GM23338 (cell line): ENCODE measurements around the gene AADAC. TPM values are rescaled to one million over a fixed set of nuclear protein-coding genes. Genes with fewer than 3 reads are reported as not detected.

Experiments
- ATAC-seq: fragments of 200-7000 bp; cut with Tn5 transposase; 3 replicates; pipeline ENCODE4 v1.9.1; 2020
- DNase-seq: peaks from one replicate; pipeline ENCODE4 v3.0.0-alpha.2; 2015; ENCODE audit warnings: low spot score
- H2AFZ ChIP-seq: fragments of 200-600 bp; sonication (generic); 2 replicates; pipeline ENCODE4 v1.8.0; 2016; ENCODE audit warnings: antibody characterized with exemption, mild to moderate bottlenecking, moderate library complexity
- H3F3A ChIP-seq: fragments of 200-600 bp; sonication (generic); replicated peaks from 2 replicates; pipeline ENCODE4 v1.8.0; 2017; ENCODE audit warnings: antibody characterized with exemption, mixed run types, low read depth
- H3K27ac ChIP-seq: fragments of 200-600 bp; sonication (generic); 2 replicates; pipeline ENCODE4 v1.6.1; 2016; ENCODE audit warnings: low read depth
- H3K27me3 ChIP-seq: fragments of 200-600 bp; sonication (generic); 2 replicates; pipeline ENCODE4 v1.8.0; 2016; ENCODE audit warnings: mild to moderate bottlenecking, mixed run types, moderate library complexity; ENCODE audit not compliant: insufficient read depth
- H3K36me3 ChIP-seq: fragments of 200-600 bp; sonication (generic); 2 replicates; pipeline ENCODE4 v1.8.0; 2016; ENCODE audit warnings: mild to moderate bottlenecking; ENCODE audit not compliant: insufficient read depth
- H3K4me1 ChIP-seq: fragments of 200-600 bp; sonication (generic); 2 replicates; pipeline ENCODE4 v1.8.0; 2016; ENCODE audit warnings: mild to moderate bottlenecking, moderate library complexity; ENCODE audit not compliant: insufficient read depth
- H3K4me2 ChIP-seq: fragments of 200-600 bp; sonication (generic); 2 replicates; pipeline ENCODE4 v1.7.1; 2017; ENCODE audit warnings: mixed run types
- H3K4me3 ChIP-seq: fragments of 200-600 bp; sonication (generic); 2 replicates; pipeline ENCODE4 v1.6.1; 2016; ENCODE audit warnings: mixed run types
- H3K79me2 ChIP-seq: fragments of 200-600 bp; sonication (generic); replicated peaks from 2 replicates; pipeline ENCODE4 v1.8.0; 2017; ENCODE audit warnings: mild to moderate bottlenecking; ENCODE audit not compliant: insufficient read depth
- H3K9me2 ChIP-seq: fragments of 200-600 bp; sonication (generic); 2 replicates; pipeline ENCODE4 v1.8.0; 2017; ENCODE audit not compliant: insufficient read depth
- H4K20me1 ChIP-seq: fragments of 200-600 bp; sonication (generic); replicated peaks from 2 replicates; pipeline ENCODE4 v1.8.0; 2017; ENCODE audit warnings: mild to moderate bottlenecking; ENCODE audit not compliant: insufficient read depth
- H3K27ac Mint-ChIP-seq: 2 replicates; pipeline ENCODE4 v1.8.0; 2020; ENCODE audit warnings: inconsistent platforms, mild to moderate bottlenecking, moderate library complexity, mixed read lengths
- H3K27me3 Mint-ChIP-seq: 3 replicates; pipeline ENCODE4 v1.8.0; 2022; ENCODE audit warnings: low read depth, mild to moderate bottlenecking, moderate library complexity, mixed read lengths, inconsistent platforms; ENCODE audit not compliant: insufficient read depth, poor library complexity
- H3K36me3 Mint-ChIP-seq: 3 replicates; pipeline ENCODE4 v1.8.0; 2021; ENCODE audit warnings: low read depth, mild to moderate bottlenecking, inconsistent platforms, moderate library complexity, mixed read lengths
- H3K4me1 Mint-ChIP-seq: 3 replicates; pipeline ENCODE4 v1.8.0; 2020; ENCODE audit warnings: mild to moderate bottlenecking, inconsistent platforms, mixed read lengths
- H3K4me3 Mint-ChIP-seq: 3 replicates; pipeline ENCODE4 v1.8.0; 2021; ENCODE audit warnings: moderate library complexity, mild to moderate bottlenecking, inconsistent platforms, mixed read lengths
- H3K9me3 Mint-ChIP-seq: 3 replicates; pipeline ENCODE4 v1.8.0; 2020; ENCODE audit warnings: moderate library complexity, mild to moderate bottlenecking, inconsistent platforms, mixed read lengths
- CREB1 ChIP-seq: fragments of 250-450 bp; sonication (Bioruptor Pico); IDR thresholded peaks from 2 replicates; pipeline ENCODE4 v1.5.0; 2020; ENCODE audit warnings: low read depth, mild to moderate bottlenecking, moderate library complexity
- CTCF ChIP-seq, 2 experiments: fragments of 200-600 bp in 1 of 2; sonication (generic) in 1 of 2; conservative IDR thresholded peaks; 2 replicates each; pipeline versions ENCODE4 v1.5.1 to v1.6.1; 2016 to 2017; ENCODE audit warnings: antibody characterized with exemption in 2 of 2, low read depth in 2 of 2, mild to moderate bottlenecking in 2 of 2, moderate library complexity in 1 of 2
- ETS1 ChIP-seq: IDR thresholded peaks from 2 replicates; pipeline ENCODE4 v1.6.1; 2016; ENCODE audit warnings: antibody characterized with exemption
- EZH2phosphoT487 ChIP-seq: fragments of 200-600 bp; sonication (generic); IDR thresholded peaks from one replicate; pipeline ENCODE4 v1.8.1; 2018; ENCODE audit warnings: antibody characterized with exemption; ENCODE audit not compliant: unreplicated experiment
- JUNB ChIP-seq: IDR thresholded peaks from one replicate; pipeline ENCODE4 v1.6.1; 2016; ENCODE audit warnings: antibody characterized with exemption; ENCODE audit not compliant: unreplicated experiment
- NANOG ChIP-seq: IDR thresholded peaks from 2 replicates; pipeline ENCODE4 v1.6.1; 2016; ENCODE audit warnings: antibody characterized with exemption, borderline replicate concordance
- POLR2AphosphoS5 ChIP-seq: IDR thresholded peaks from 2 replicates; pipeline ENCODE4 v1.6.1; 2016; ENCODE audit warnings: antibody characterized with exemption, low read depth
- REST ChIP-seq: IDR thresholded peaks from one replicate; pipeline ENCODE4 v1.6.1; 2018; ENCODE audit warnings: antibody characterized with exemption; ENCODE audit not compliant: unreplicated experiment
- STAT1 ChIP-seq: IDR thresholded peaks from one replicate; pipeline ENCODE4 v1.6.1; 2016; ENCODE audit warnings: antibody characterized with exemption; ENCODE audit not compliant: unreplicated experiment
- ZNF331 ChIP-seq: fragments of 250-450 bp; sonication (Bioruptor Pico); IDR thresholded peaks from 2 replicates; pipeline ENCODE4 v1.5.0; 2020; ENCODE audit warnings: low read depth, mild to moderate bottlenecking, moderate library complexity
- ZNF462 ChIP-seq: fragments of 250-450 bp; sonication (Bioruptor Pico); IDR thresholded peaks from 2 replicates; pipeline ENCODE4 v1.5.0; 2020; ENCODE audit warnings: mild to moderate bottlenecking, moderate library complexity
- polyA plus RNA-seq: library from polyadenylated mRNA; unstranded; fragments of >200 nt; fragmentation: Nextera tagmentation; extraction: Ambion mirVana; gene quantifications from 2 replicates; pipeline ENCODE4 v1.2.1, GENCODE V29; 2016
- total RNA-seq: library from RNA; depleted of rRNA; stranded (reverse); fragments of >200 nt; shearing (Covaris generic); gene quantifications from 2 replicates; pipeline ENCODE4 v1.2.3, GENCODE V29; 2014

AADAC gene
- total and polyA plus RNA-seq, 2 experiments from 2014 or later: not detected

- TF ChIP-seq CTCF (conservative IDR thresholded peaks at IDR 0.05; ENCODE audit: low read depth in 2 of 2): no peak
These were observed 19.8 kb upstream of the AADAC start (continued) for GRCh38 chr3:151794080-151794479.

- Histone ChIP-seq H3K9me2 (no peaks in the 10 kb centered on the region), H3F3A (no peaks in the 10 kb centered on the region), H3K79me2 (no peaks in the 10 kb centered on the region), H3K4me1 (no peaks in the 10 kb centered on the region), H4K20me1 (no peaks in the 10 kb centered on the region), H3K27ac (no peak overlapping the region), H3K36me3 (no peaks in the 10 kb centered on the region), H3K4me2 (no peak overlapping the region), H2AFZ (no peak overlapping the region; the same call in 1 of the 2 replicates), H3K4me3 (no peak overlapping the region), H3K27me3 (no peaks in the 10 kb centered on the region)
- no peak overlapping the region for H3K27ac Mint-ChIP-seq
- ATAC-seq (no peak), DNase-seq (no peak)
- no peak overlapping the region for H3K4me3 Mint-ChIP-seq
- H3K27me3 Mint-ChIP-seq: peaks cover 2% of the 10 kb centered on the region
- H3K36me3 Mint-ChIP-seq: no peaks in the 10 kb centered on the region
- no peaks in the 10 kb centered on the region for H3K4me1 Mint-ChIP-seq
- H3K9me3 Mint-ChIP-seq: no peaks in the 10 kb centered on the region
- TF ChIP-seq POLR2AphosphoS5: no peak
- TF ChIP-seq EZH2phosphoT487: no peak
- no peak for TF ChIP-seq ETS1
- no peak for TF ChIP-seq JUNB
- no peak for TF ChIP-seq NANOG
- TF ChIP-seq STAT1: no peak
- TF ChIP-seq REST: no peak
- no peak for TF ChIP-seq CREB1 (CRISPR knock-in tag)
- no peak for TF ChIP-seq ZNF331 (CRISPR knock-in tag)
- no peak for TF ChIP-seq CTCF (conservative IDR thresholded peaks at IDR 0.05; ENCODE audit: low read depth in 2 of 2)
- no peak for TF ChIP-seq ZNF462
These were observed 18.6 kb upstream of the AADAC start for GRCh38 chr3:151795276-151795675.
